Measurements from ENCODE around the gene TGFB3.
"Not testable (repeated sequence)": the region's sequence is repeated elsewhere in the genome, so short reads cannot be mapped to it uniquely, and the experiment has no call there.

The TGFB3 gene

DNA sequence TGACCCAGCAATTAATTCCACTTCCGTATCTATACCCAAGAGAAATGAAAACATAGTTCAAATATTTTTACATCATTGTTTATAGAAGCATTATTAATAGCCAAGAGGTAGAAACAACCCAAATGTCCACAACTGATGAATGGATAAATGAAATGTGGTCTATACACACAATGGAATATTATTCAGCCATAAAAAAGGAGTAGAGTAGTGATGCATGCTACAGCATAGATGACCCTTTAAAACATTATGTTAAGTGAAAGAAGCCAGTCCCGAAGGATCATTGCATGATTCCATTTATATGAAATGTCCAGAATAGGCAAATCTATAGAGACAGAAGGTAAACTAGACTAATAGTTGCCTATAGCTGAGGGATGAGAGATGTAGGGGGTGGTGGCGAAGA, 29.3 kb downstream of the TGFB3 start:
- no peak for DNase-seq (ENCODE audit: low spot score)

DNA sequence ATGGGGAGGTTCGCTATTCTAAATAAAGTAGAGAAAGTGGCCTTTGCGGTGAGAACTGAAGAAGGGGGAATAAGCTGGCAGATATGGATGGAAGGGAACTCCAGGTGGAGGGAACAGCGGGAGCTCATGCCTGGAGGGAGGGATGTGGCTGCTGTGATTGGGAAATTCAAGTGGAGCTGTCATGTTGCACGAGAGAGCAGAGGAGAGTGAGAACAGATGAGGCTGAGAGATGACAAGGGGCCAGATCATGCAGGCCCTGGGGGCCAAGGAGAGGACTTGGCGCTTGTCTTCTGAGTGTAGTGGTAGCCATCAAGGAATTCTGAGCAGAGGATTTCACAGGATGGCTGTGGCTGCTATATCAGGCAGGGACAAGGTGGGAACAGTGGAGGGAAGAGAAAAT, 35.0 kb downstream of the TGFB3 start:
- DNase-seq (ENCODE audit: low spot score): no peak

DNA sequence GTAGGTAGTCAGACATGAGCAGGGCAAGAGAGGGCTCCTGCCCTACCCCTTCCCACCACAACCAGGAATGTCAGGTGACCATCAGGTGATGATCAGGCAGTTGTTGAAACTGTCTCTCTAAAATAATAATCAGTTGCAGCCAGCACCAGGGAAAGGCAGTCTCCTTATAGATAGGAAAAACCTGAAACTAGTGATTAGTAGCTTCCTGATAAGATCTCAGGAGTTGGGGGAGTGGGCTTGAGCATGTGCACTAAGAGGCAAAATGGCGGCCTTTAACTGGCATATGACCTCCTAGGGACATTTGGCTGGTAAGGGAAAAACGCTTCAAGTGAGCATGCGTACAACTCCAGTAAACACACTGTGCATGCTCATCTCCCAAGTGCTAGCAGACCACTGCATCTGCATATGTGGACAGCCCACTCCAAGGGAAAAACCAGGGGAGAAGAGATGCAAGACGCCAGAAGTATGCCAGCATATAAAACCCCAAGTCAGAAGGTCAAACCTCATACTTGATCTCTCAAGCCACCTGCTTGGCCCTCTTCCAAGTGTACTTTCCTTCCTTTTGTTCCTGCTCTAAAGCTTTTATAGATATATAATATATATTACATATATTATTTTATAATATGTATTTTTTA, 37.1 kb downstream of the TGFB3 start:
- no peak for DNase-seq (ENCODE audit: low spot score)

DNA sequence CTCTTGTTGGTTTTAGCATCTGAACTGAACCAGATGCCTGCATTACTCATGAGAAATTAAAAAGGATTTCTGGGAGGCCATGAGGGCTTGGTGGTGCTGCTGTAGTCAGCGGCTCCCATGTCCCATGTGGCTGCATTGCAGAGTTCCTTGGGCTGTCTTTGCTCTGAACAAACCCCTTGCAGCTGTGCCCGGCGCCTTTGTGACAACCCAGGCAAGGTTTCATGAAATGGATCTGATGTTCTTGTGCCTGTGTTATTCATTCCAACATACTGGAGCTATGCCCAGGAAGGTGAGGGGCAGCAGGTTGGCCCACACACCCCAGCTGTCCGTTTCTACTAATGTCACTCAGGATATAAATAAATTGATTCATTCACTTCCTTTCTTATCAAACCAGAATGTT, 40.8 kb downstream of the TGFB3 start:
- no peak for DNase-seq (ENCODE audit: low spot score)

DNA sequence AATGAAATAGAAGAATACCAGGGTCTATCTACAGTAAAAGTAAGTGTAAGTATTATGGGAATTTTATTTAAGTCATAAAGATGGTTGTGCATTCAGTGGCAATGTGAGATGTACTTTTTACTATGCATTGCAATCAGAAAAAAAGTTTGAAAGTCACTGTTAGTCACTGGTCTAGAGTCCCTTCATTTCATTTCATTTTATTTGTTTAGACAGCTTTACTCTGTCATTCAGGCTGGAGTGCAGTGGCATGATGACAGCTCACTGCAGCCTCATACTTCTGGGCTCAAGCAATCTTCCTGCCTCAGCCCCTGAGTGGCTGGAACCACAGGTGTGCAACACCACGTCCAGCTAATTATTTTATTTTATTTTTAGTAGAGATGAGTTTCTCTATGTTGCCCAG, 42.6 kb downstream of the TGFB3 start:
- DNase-seq (ENCODE audit: low spot score): no peak

DNA sequence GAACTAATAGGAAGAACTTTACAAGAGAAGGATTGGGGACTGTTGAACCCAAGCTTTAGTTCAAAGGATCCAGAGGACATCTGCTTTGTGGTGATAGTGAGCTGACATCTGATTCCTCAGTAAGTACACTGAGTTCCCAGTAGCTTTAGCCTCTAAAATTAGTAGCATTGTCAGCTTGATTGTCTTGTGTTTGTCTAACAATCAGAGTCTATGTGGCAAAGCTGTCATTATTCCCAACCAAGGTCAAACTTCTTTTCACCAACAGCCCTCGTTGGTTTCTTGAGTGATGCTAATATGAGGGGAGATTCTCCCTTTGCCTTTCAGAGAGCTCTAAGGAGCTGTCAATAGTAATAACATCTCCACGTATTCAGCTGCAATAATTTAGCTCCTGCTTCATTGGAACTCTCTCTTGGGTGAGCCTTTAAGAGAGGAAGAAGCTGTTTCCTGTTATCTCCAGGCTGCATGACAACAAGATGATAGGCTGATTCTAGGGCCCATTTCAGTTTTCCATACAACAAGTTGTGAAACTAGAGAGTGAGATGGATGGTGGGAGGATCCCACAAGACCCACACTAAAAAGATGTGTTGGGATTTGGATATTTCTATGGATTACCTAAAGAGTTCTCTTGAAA, 46.7 kb downstream of the TGFB3 start:
- no peak for DNase-seq (ENCODE audit: low spot score)

DNA sequence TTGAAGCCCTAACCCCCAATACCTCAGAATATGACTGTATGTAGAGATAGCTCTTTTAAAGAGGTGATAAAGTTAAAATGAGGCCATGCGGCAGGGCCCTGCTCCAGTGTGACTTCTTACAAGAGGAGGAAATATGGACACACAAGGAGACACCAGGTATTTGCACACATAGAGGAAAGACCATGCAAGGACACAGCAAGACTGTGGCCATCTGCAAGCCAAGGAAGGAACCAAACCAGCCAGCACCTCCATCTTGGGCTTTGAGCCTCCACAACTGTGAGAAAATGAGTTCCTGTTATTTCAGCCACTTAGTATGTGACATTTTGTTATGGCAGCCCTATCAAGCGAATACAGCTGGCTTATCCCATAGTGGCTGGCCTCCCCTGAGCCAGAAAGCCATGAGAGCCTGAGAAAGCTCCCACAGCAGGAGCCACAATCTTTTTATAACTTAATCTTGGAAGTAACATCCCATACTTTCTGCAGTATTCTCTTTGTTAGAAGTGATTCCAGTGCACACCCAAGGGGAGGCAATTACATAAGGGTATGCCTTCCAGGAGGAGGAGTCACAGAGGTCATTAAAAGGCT, 48.0 kb downstream of the TGFB3 start:
- DNase-seq (ENCODE audit: low spot score): no peak

DNA sequence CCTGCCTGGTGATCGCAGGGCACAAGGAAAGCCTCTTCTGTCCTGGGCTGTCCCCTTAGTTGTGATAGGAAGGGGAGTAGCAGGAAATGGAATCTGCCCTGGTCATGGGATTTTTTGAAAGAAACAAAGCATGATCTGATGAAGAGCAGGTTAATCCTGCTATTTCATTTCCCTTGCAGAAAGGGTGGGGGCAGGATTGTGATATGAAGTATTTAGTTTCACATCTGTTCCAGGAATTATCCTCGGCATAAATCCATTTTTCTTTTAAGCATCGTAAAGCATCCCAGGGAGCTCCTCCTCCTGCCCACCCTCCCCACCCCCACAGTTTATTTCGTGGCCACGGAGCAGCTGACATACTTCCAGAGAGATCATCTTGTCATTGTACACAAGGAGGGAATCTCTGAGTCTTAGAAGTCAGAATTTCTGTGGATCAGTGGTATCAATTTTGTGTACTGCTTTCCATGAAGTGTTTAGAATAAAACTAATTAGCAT, 53.1 kb downstream of the TGFB3 start:
- DNase-seq (ENCODE audit: low spot score): no peak

DNA sequence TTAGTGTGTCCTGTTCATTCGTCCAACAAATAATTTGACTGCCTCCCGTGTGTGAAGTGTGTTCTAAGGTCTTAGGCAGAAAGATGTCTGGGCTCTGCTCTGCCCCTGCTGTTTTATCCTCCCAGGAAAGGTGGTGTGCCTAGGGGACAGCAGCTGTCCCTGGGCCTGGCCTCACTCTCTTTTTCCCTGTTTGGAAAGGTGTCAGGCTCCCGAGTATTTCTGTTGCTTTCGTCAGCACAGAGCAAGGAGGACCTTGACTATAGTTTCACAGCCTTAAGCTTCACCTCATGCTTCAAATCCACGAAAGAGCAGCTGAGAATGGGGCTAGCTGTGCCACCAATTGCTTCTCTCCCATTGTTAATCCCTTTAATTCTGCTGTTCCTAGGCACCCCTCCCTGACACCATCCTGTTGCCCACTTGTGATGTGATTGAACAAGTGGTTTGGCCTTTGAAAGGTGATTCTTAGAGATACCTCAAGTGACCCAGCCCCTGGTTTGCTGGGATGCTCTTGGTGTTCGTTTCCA, 54.2 kb downstream of the TGFB3 start:
- DNase-seq (ENCODE audit: low spot score): no peak

DNA sequence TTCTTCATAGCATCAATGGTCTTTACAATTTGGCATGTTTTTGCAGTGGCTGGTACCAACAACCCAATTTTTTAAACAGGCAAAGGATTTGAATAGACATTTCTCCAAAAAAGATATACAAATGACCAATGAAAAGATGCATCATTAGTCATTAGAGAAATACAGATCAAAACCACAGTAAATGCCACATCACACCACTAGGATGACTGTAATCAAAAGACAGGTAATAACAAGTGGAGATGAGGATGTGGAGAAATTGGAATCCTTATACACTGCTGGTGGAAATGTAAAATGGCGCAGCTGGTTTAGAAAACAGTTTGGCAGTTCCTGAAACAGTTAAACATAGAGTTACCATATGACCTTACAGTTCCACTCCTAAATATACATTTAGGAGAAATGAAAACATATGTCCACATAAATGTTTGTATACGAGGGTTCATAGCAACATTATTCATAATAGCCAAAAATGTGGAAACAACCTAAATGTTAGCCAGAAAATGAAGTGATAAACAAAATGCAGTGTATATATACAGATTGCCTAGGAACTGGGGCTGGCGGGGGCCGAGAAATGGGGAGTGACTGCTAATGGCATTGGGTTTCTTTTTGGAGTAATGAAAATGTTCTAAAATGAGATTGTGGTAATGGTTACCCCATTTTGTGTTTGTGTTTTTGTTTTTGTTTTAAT, 55.2 kb downstream of the TGFB3 start:
- no peak for DNase-seq (ENCODE audit: low spot score)

DNA sequence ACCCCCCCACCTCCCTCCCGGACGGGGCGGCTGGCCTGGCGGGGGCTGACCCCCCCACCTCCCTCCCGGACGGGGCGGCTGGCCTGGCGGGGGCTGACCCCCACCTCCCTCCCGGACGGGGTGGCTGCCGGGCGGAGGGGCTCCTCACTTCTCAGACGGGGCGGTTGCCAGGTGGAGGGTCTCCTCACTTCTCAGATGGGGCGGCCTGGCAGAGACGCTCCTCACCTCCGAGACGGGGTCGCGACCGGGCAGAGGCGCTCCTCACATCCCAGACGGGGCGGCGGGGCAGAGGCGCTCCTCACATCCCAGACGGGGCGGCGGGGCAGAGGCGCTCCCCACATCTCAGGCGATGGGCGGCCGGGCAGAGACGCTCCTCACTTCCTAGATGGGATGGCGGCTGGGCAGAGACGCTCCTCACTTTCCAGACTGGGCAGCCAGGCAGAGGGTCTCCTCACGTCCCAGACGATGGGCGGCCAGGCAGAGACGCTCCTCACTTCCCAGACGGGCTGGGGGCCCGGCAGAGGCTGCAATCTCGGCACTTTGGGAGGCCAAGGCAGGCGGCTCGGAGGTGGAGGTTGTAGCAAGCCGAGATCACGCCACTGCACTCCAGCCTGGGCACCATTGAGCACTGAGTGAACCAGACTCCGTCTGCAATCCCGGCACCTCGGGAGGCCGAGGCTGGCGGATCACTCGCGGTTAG, 56.5 kb downstream of the TGFB3 start:
- not testable (repeated sequence) for DNase-seq (ENCODE audit: low spot score)

DNA sequence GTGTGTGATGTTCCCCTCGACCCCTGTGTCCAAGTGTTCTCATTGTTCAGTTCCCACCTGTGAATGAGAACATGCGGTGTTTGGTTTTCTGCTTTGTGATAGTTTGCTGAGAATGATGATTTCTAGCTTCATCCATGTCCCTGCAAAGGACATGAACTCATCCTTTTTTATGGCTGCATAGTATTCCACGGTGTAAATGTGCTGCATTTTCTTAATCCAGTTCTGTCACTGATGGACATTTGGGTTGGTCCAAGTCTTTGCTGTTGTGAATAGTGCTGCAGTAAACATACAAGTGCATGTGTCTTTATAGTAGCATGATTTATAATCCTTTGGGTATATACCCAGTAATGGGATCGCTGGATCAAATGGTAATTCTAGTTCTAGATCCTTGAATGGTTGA, 61.4 kb downstream of the TGFB3 start:
- not testable (repeated sequence) for DNase-seq (ENCODE audit: low spot score)

DNA sequence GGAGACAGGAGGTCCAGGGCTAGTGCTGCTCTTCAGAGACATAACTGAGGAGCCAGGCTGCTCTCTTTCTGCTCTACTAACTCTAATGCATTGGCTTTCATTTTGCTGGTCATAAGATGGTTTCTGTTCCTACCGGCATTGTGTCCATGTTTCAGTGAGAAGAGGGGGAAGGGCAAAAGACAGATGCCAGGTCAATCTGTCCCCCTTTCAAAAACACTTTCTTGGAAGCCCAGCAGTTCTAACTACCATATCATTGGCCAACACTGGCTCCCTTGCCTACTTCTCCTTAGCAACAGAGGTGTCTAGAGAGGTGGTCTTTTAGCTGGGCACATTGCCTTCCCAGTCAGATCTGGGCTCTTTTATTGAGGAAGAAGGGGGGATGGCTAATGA, 63.9 kb downstream of the TGFB3 start:
- no peak for DNase-seq (ENCODE audit: low spot score)

DNA sequence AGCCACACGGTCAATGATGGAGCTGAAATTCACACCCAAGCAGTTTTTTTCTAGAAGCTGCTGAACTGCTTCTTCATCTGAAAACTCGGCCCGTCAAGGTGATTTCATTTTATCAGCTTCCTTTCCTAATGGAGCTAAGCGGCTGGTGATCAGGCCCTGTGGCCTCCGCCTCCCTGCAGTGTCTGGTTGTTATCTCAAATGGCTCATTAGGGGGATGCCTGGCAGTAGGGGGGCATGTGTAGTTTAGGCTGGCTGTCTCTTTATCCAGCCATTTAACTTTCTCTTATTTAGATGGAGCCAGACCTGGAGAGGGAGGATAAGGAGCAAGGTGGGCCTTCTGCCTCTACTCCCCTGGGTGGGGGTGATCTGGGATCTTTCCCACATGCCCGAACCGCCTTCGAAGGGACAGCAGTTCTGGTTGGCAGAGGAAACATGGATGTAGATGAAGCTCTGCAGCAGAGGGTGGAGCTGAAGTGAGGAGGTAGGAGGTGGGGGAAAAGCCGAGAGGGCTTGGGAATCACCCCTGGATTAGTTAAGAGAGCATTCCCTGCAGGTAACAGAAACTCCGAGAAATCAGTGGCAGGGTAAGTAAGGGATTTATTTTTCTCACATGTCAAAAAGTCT, 64.4 kb downstream of the TGFB3 start:
- DNase-seq (ENCODE audit: low spot score): no peak

DNA sequence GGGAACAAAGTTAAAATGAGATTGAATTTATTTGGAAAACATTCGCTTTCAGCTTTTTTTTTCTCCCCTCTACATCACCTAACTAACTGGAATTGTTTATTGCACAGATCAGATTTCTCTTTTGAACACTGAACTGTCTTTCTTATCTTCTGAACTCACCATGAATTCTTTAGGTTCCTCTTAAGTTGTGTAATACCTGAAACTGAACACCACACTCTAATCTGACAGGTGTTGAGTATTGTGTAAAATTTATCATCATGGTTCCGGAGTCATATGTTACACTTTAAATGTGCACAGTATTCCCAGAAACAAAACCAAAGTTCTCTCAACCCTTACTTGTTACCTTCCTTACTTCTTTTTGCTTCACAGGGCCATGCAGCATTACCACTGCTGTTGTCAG, 66.8 kb downstream of the TGFB3 start:
- DNase-seq (ENCODE audit: low spot score): peak; percentile 31

DNA sequence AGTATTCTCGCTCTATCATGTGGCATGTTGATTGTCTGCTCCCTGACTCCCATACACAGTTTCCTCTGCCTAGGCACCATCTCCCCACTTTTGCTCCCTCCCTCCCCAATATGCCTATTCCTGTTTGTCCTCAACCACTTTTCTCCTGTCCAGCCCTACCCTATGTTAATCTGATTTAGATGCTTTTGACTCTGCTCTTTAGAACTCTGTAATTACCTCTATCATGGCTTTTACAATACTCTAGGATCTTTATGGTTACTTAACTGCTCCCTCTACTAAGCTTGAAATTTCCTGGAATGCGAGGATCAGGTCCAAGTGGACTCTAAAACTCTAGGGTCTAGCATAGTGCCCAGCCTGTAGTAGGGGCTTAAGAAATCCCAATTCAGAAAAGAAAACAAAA, 68.6 kb downstream of the TGFB3 start:
- DNase-seq (ENCODE audit: low spot score): no peak

DNA sequence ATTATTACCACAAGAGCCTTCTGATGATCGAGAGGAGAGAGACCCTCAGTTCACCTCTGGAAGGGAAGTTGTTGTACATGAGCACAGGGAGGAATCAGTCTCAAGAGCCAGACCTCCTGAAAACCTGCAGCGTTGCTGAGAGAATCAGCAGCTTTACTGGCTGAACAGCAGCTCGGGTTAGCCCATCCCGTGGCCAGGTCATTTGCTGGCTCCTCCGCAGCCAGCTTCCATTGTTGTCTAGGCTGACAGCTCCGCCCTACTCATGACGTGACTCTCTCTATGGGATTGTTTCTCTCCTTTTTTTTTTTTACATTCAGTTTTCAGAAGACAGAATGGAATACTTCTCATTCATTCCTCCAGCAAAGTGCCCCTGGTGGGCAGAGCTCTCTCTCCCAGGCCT, 69.9 kb downstream of the TGFB3 start:
- no peak for DNase-seq (ENCODE audit: low spot score)

DNA sequence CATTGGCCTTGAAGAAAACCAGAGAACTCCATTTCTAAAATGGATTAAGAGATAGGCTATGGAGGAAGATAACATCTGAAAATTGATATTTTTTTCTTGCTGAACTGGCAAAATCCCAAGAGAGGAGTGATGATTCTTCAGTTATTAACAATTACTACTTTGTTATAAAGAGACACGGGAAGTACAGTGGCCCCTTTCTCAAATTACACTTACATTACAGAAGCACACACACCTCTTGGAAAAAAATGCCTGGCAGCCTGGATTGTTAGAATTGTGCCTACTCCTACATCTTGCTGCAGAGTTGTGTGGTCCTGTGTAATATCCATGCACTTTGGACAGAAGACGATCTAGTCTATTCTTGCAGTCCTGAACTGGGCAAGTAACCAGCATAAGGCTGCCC, 71.7 kb downstream of the TGFB3 start:
- DNase-seq (ENCODE audit: low spot score): no peak

DNA sequence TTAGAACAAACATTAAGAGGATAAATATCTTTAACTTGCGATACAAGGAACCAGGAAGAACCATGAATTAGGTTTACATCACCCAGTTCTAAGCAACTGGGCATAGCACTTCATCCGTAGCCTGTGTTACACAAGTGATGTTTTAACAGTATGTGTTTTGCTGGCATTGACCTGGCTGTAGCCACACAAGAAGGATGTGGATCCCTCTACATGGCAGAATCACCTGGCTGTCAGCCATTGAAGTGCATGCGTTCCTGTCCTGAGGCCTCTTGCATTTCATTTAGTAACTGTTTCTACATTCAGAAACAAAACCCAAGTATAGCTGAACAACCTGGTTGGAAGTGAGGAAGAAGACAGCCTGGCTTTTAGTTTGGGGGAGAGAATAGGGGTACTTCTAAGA, 72.2 kb downstream of the TGFB3 start:
- no peak for DNase-seq (ENCODE audit: low spot score)

All from HuH-7 (cell line).